ENCODE results near the gene APP.

DNA sequence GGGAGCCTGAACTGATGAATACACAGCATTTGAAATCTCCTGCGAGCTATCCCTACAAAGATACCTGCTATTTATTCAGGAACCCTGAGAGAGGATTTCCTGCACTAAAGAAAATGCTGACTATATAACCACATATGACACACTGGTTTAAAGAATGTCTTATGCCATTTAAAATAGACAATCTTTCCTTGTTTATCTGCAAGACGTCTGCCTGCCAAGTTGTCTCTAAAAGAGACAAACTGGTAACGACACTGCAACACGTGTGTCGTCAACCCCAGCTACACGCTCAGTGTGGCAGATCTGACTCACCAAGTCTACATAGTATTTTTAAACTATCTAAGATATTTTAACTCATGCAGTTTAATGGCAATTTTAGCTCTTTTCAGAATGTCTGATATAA is 42.7 kb downstream of the APP start:
- no peak for TF ChIP-seq CTCF (IDR thresholded peaks at IDR 0.05)
- no peak for TF ChIP-seq POLR2A (IDR thresholded peaks at IDR 0.05)
